HCT116 (cell line): ENCODE measurements around the gene NAT9. TPM values are rescaled to one million over a fixed set of nuclear protein-coding genes. Genes with fewer than 3 reads are reported as not detected.

Experiments used
- ATAC-seq: fragments of 200-7000 bp; cut with Tn5 transposase; 2 replicates; pipeline ENCODE4 v1.9.1; 2020; ENCODE audit warnings: mild to moderate bottlenecking, moderate library complexity
- BruUV-seq: library from RNA; stranded (reverse); fragments of 400-500 nt; replicated peaks from 2 replicates; lab custom pipeline; 2021; lab: Mats Ljungman, UMichigan
- CTCF ChIA-PET: fragments of 300-600 bp; sonication (Branson Sonifier 250); formaldehyde crosslinking; loops from one replicate; lab custom pipeline; 2021; ENCODE audit warnings: antibody characterized with exemption; lab: Charles Lee
- POLR2A ChIA-PET: fragments of 300-600, 350-600 bp; sonication (Branson Sonifier 250); formaldehyde crosslinking; loops from one replicate; lab custom pipeline; 2021; ENCODE audit warnings: antibody characterized with exemption; lab: Charles Lee
- RAD21 ChIA-PET, 2 experiments: fragments of 300-600 bp; sonication (Branson Sonifier 250); formaldehyde crosslinking; loops; one replicate each; lab custom pipeline; 2023; ENCODE audit warnings: low total read pairs in 2 of 2; ENCODE audit not compliant: uncharacterized antibody in 2 of 2, unreplicated experiment in 2 of 2, low non-redundant PET in 1 of 2; lab: Charles Lee
- DNase-seq: peaks from one replicate; pipeline ENCODE4 v3.0.0-alpha.2; 2010; ENCODE audit warnings: low read depth, low spot score
- H2AFZ ChIP-seq: fragments of 200-600 bp; shearing (Covaris generic), sonication (generic); 2 replicates; pipeline ENCODE4 v1.6.1; 2017; ENCODE audit warnings: low read depth, mixed run types, mixed read lengths, antibody characterized with exemption, low read length; ENCODE audit not compliant: poor library complexity, severe bottlenecking
- H3K27ac ChIP-seq: 2 replicates; pipeline ENCODE4 v1.5.1; 2012; ENCODE audit warnings: low read depth, low read length
- H3K27me3 ChIP-seq: fragments of 200-600 bp; sonication (generic); 2 replicates; pipeline ENCODE4 v1.6.1; 2016; ENCODE audit warnings: mixed run types, low read length, mixed read lengths; ENCODE audit not compliant: insufficient read depth
- H3K36me3 ChIP-seq, 2 experiments: fragments of 200-500 bp in 1 of 2; fragments of 200-600 bp in 1 of 2; sonication (Bioruptor generic) in 1 of 2; sonication (generic) in 1 of 2; 2 replicates each; pipeline versions ENCODE4 v1.5.1 to v1.6.1; 2014 to 2016; ENCODE audit warnings: low read length in 2 of 2, inconsistent platforms in 1 of 2, mixed read lengths in 1 of 2, mixed run types in 1 of 2; ENCODE audit not compliant: insufficient read depth in 2 of 2, control insufficient read depth in 1 of 2
- H3K4me1 ChIP-seq, 2 experiments: fragments of 200-600 bp in 1 of 2; sonication (generic) in 1 of 2; 2 replicates each; pipeline versions ENCODE4 v1.5.1 to v1.6.1; 2012 to 2017; ENCODE audit warnings: low read length in 2 of 2, inconsistent platforms in 1 of 2, mild to moderate bottlenecking in 1 of 2, mixed read lengths in 1 of 2, mixed run types in 1 of 2, moderate library complexity in 1 of 2; ENCODE audit not compliant: insufficient read depth in 2 of 2, control insufficient read depth in 1 of 2
- H3K4me2 ChIP-seq: fragments of 200-600 bp; sonication (generic); 2 replicates; pipeline ENCODE4 v1.6.1; 2017; ENCODE audit warnings: mixed run types, low read length, mixed read lengths
- H3K4me3 ChIP-seq, 2 experiments: fragments of 200-600 bp in 1 of 2; sonication (generic) in 1 of 2; replicated peaks in 1 of 2; 2 replicates each; pipeline ENCODE4 v1.5.1; 2011 to 2016; ENCODE audit warnings: low read length in 2 of 2, control low read depth in 1 of 2, low read depth in 1 of 2, mild to moderate bottlenecking in 1 of 2, mixed read lengths in 1 of 2, mixed run types in 1 of 2
- H3K79me2 ChIP-seq: fragments of 200-600 bp; sonication (generic); 2 replicates; pipeline ENCODE4 v1.6.1; 2017; ENCODE audit warnings: mild to moderate bottlenecking, mixed run types, low read length, moderate library complexity, mixed read lengths; ENCODE audit not compliant: insufficient read depth
- H3K9ac ChIP-seq: fragments of 200-600 bp; sonication (generic); 2 replicates; pipeline ENCODE4 v1.6.1; 2016; ENCODE audit warnings: low read length, mixed read lengths
- H3K9me2 ChIP-seq: fragments of 200-600 bp; sonication (generic), shearing (Covaris generic); 2 replicates; pipeline ENCODE4 v1.6.1; 2017; ENCODE audit warnings: mixed run types, mild to moderate bottlenecking, moderate library complexity; ENCODE audit not compliant: insufficient read depth
- H3K9me3 ChIP-seq, 2 experiments: fragments of 200-500 bp in 1 of 2; fragments of 200-600 bp in 1 of 2; sonication (Bioruptor generic) in 1 of 2; sonication (generic) in 1 of 2; 2 replicates each; pipeline ENCODE4 v1.6.1; 2014 to 2017; ENCODE audit warnings: low read length in 2 of 2, mixed read lengths in 2 of 2, inconsistent platforms in 1 of 2, low read depth in 1 of 2, mild to moderate bottlenecking in 1 of 2, mixed run types in 1 of 2, moderate library complexity in 1 of 2; ENCODE audit not compliant: control insufficient read depth in 1 of 2, insufficient read depth in 1 of 2
- H4K20me1 ChIP-seq: fragments of 200-600 bp; sonication (generic), shearing (Covaris generic); 2 replicates; pipeline ENCODE4 v1.6.1; 2017; ENCODE audit warnings: mixed run types, mild to moderate bottlenecking, moderate library complexity; ENCODE audit not compliant: insufficient read depth
- CEBPB ChIP-seq: IDR thresholded peaks from 2 replicates; pipeline ENCODE4 v1.6.1; 2012; ENCODE audit warnings: low read depth
- EGR1 ChIP-seq: IDR thresholded peaks from 2 replicates; pipeline ENCODE4 v1.6.1; 2012; ENCODE audit warnings: low read depth
- ELF1 ChIP-seq: IDR thresholded peaks from 2 replicates; pipeline ENCODE4 v1.6.1; 2012; ENCODE audit warnings: low read depth, borderline replicate concordance
- EZH2 ChIP-seq: fragments of 200-600 bp; sonication (generic); IDR thresholded peaks from 2 replicates; pipeline ENCODE4 v1.6.1; 2017; ENCODE audit warnings: antibody characterized with exemption, mixed run types
- EZH2phosphoT487 ChIP-seq: fragments of 200-600 bp; IDR thresholded peaks from 2 replicates; pipeline ENCODE4 v1.6.1; 2018; ENCODE audit warnings: antibody characterized with exemption, borderline replicate concordance
- FOSL1 ChIP-seq: IDR thresholded peaks from 2 replicates; pipeline ENCODE4 v1.6.1; 2012; ENCODE audit warnings: low read depth
- JUND ChIP-seq: IDR thresholded peaks from 2 replicates; pipeline ENCODE4 v1.6.1; 2012
- MAX ChIP-seq: IDR thresholded peaks from 2 replicates; pipeline ENCODE4 v1.6.1; 2012
- SIN3A ChIP-seq: IDR thresholded peaks from 2 replicates; pipeline ENCODE4 v1.6.1; 2012; ENCODE audit warnings: low read depth
- SP1 ChIP-seq: IDR thresholded peaks from 2 replicates; pipeline ENCODE4 v1.6.1; 2012; ENCODE audit warnings: low read depth
- YY1 ChIP-seq: IDR thresholded peaks from 2 replicates; pipeline ENCODE4 v1.6.1; 2011; ENCODE audit warnings: low read length, low read depth, moderate library complexity, mild to moderate bottlenecking; ENCODE audit not compliant: insufficient replicate concordance; ENCODE audit errors: extremely low read depth
- ZFX ChIP-seq: fragments of 450-650 bp; IDR thresholded peaks from 2 replicates; pipeline ENCODE4 v1.6.1; 2017
- intact Hi-C: fragments of 100-400 bp; cut with micrococcal nuclease; formaldehyde crosslinking; loops from 2 replicates; pipeline ENCODE4 v1.10.0; 2022
- total RNA-seq: library from RNA; stranded (reverse); gene quantifications from one replicate; pipeline ENCODE4 v1.2.1, GENCODE V29; 2021; ENCODE audit not compliant: unreplicated experiment
- TF ChIP-seq, protein P1 (sequence below): IDR thresholded peaks from 2 replicates; pipeline ENCODE4 v1.6.1; 2011; ENCODE audit warnings: mild to moderate bottlenecking, low read length, moderate library complexity; ENCODE audit not compliant: insufficient replicate concordance; ENCODE audit errors: extremely low read depth

The NAT9 gene
- total RNA-seq, 1 experiment from 2014 or later: 88.7 TPM

DNA sequence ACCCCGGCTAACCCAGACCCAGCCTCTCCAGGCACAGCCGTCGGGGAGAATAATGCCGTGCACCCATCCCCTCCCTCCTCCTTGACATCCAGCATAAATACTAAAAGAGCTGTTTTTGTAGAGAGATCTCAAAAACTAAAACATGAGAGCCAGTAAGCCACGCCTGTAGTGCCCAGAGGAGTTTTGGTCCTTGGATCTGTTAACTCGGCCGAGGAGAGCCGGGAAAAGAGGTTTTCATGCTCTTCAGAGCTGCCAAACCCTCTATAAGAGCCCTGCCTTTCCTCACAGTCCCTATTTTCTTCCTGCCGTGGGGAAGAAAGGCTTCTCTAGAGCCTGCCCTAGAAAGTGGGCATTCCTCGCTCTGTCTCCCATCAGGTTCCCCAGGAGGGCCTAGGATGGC lies 30.2 kb upstream of the NAT9 start:
- ChIA-PET POLR2A (no interaction called here), CTCF (interaction anchor here (1.6 kb wide), 1 partner anchor 14 kb away, joined by 3 read pairs; no protein-coding TSS in a partner anchor), RAD21 (no interaction called here)
- intact Hi-C loops: no loop called here
- no peak for DNase-seq
- peaks cover 0 to 7% of the 10 kb centered on the region in 2 experiments; a peak in 1 of 4 replicates for H3K4me1 ChIP-seq
- H4K20me1 ChIP-seq: no peaks in the 10 kb centered on the region
- no peaks in the 10 kb centered on the region for H3K9me3 ChIP-seq
- H3K4me2 ChIP-seq: no peak overlapping the region
- ATAC-seq: no peak
- no peaks in the 10 kb centered on the region for H3K9me2 ChIP-seq
- no peaks in the 10 kb centered on the region for H3K27me3 ChIP-seq
- no peak overlapping the region for H2AFZ ChIP-seq
- H3K4me3 ChIP-seq: no peak overlapping the region
- no peaks in the 10 kb centered on the region for H3K36me3 ChIP-seq
- no peaks in the 10 kb centered on the region for H3K79me2 ChIP-seq
- no peak overlapping the region for H3K27ac ChIP-seq
- no TSS peak for BruUV-seq
- no peak for TF ChIP-seq SIN3A
- TF ChIP-seq SP1: no peak
- no peak for TF ChIP-seq CEBPB
- no peak for TF ChIP-seq JUND
- no peak for TF ChIP-seq YY1
- TF ChIP-seq MAX: no peak
- no peak for TF ChIP-seq ELF1
- TF ChIP-seq ZFX: no peak
- no peak for TF ChIP-seq EGR1
- TF ChIP-seq EZH2phosphoT487: no peak
- TF ChIP-seq EZH2: no peak
- TF ChIP-seq, protein P1, sequence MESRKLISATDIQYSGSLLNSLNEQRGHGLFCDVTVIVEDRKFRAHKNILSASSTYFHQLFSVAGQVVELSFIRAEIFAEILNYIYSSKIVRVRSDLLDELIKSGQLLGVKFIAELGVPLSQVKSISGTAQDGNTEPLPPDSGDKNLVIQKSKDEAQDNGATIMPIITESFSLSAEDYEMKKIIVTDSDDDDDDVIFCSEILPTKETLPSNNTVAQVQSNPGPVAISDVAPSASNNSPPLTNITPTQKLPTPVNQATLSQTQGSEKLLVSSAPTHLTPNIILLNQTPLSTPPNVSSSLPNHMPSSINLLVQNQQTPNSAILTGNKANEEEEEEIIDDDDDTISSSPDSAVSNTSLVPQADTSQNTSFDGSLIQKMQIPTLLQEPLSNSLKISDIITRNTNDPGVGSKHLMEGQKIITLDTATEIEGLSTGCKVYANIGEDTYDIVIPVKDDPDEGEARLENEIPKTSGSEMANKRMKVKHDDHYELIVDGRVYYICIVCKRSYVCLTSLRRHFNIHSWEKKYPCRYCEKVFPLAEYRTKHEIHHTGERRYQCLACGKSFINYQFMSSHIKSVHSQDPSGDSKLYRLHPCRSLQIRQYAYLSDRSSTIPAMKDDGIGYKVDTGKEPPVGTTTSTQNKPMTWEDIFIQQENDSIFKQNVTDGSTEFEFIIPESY: no peak
- no peak for TF ChIP-seq FOSL1
- no peak overlapping the region for H3K9ac ChIP-seq
